ENCODE results near the gene CCDC200.
"Not testable (repeated sequence)": the region's sequence is repeated elsewhere in the genome, so short reads cannot be mapped to it uniquely, and the experiment has no call there.

Gene CCDC200
- 0 to 0.47 reads per million in 2 donors for total RNA-seq

DNA sequence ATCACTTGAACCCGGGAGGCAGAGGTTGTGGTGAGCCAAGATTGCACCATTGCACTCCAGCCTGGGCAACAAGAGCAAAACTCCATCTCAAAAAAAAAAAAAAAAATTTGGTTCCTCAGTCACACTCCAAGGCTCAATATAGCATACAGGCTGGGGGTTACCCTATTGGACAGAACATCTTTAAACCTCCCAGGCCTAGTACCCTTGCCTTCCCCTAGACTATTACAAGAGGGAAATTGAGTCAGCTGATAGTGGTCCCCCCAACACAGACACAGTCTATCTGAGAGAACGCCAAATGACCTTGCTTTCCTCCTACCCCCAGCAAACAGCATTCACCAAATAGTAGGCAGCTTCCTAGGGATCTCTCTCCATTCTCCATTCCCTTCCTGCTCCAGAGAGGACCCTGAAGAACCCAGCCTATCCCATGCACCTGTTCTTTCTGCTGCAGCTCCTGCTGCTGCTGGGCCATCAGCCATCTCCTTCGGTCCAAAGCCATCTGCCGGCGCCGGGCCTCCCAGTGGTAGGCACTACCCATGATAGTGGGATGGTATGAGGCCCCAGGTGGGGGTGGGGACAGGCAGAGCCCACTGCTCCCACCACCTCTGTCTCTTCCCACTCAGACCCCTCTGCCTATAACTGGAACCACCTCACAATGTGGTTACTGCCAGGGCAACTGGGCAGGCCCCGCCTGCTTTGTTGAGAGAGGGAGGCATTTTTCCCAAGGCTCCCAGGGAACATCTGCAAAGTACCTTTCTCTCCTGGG is at the start of gene CCDC200:
CCDC200 (minus strand) TSS at position 604 of the 763 bp plus-strand sequence; CDS start at position 535, 69 bp downstream.
- DNase-seq, result not testable (repeated sequence)

DNA sequence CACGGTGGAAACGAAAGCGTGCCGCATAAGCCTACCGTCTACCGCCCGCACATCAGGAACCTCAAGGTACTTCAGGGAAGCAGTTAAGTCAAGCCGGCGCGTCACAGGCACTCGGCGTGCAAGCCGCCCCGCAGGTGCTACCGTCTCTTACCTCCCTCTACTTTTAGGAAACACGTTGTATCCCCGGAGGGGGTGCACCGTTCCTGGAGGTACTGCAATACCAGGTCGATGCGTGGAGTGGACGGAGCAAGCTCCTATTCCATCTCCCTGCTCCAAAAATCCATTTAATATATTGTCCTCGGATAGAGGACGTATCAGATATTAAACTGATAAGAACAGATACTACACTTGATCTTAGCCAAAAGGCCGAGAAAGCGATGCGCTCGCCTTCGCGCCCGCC is 44.5 kb upstream of the CCDC200 start:
- not testable (repeated sequence) for DNase-seq

DNA sequence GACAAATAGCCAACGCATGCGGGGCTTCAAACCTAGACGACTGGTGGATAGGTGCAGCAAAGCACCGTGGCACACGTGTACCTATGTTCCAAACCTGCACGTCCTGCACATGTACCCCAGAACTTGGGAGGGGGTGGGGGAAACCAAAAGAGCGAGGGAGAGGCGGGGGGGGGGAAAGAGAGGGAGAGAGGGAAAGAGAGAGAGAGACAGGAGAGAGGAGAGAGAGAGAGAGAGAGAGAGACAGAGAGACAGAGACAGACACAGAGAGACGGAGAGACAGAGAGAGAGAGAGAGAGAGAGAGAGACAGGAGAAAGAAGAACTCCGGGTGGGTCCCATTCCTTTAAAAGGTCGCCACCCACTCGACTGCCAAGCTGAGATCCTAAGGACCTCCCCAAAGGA is 44.1 kb upstream of the CCDC200 start:
- DNase-seq, result not testable (repeated sequence)

DNA sequence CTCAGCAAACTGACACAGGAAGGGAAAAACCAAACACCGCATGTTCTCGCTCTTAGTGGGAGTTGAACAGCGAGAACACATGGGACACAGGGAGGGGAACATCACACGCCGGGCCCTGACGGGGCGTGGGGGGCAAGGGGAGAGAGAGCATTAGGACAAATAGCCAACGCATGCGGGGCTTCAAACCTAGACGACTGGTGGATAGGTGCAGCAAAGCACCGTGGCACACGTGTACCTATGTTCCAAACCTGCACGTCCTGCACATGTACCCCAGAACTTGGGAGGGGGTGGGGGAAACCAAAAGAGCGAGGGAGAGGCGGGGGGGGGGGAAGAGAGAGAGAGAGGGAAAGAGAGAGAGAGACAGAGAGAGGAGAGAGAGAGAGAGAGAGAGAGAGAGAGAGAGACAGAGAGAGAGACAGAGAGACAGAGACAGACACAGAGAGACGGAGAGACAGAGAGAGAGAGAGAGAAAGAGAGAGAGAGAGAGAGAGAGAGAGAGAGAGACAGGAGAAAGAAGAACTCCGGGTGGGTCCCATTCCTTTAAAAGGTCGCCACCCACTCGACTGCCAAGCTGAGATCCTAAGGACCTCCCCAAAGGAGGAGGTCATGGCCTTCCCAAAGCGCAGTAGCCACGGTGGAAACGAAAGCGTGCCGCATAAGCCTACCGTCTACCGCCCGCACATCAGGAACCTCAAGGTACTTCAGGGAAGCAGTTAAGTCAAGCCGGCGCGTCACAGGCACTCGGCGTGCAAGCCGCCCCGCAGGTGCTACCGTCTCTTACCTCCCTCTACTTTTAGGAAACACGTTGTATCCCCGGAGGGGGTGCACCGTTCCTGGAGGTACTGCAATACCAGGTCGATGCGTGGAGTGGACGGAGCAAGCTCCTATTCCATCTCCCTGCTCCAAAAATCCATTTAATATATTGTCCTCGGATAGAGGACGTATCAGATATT is 42.4 kb upstream of the CCDC200 start:
- not testable (repeated sequence) for DNase-seq

DNA sequence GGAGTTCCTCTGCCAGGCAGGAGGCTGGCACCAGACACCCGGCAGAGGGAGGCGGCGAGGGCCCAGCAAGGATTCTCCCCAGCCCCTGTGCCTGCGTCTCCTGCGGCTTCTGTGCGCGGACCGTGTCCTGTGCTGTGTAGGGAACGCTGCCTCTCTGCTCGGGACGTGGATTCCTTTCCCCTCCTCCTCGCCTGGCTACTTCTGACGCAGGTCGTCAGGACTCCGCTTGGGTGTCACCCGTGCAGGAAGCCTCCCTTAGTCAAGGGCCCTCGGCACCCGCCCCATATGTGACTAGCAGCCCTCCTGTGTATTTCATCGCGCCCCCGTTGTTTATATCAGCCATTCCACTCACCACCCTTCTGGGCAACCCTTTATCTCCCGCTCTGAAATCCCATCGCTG is 18.0 kb upstream of the CCDC200 start:
- DNase-seq, result peak in 1 of 5 experiments; percentile 57

DNA sequence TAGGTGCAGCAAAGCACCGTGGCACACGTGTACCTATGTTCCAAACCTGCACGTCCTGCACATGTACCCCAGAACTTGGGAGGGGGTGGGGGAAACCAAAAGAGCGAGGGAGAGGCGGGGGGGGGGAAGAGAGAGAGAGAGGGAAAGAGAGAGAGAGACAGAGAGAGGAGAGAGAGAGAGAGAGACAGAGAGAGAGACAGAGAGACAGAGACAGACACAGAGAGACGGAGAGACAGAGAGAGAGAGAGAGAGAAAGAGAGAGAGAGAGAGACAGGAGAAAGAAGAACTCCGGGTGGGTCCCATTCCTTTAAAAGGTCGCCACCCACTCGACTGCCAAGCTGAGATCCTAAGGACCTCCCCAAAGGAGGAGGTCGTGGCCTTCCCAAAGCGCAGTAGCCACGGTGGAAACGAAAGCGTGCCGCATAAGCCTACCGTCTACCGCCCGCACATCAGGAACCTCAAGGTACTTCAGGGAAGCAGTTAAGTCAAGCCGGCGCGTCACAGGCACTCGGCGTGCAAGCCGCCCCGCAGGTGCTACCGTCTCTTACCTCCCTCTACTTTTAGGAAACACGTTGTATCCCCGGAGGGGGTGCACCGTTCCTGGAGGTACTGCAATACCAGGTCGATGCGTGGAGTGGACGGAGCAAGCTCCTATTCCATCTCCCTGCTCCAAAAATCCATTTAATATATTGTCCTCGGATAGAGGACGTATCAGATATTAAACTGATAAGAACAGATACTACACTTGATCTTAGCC is 12.4 kb upstream of the CCDC200 start:
- not testable (repeated sequence) for DNase-seq

DNA sequence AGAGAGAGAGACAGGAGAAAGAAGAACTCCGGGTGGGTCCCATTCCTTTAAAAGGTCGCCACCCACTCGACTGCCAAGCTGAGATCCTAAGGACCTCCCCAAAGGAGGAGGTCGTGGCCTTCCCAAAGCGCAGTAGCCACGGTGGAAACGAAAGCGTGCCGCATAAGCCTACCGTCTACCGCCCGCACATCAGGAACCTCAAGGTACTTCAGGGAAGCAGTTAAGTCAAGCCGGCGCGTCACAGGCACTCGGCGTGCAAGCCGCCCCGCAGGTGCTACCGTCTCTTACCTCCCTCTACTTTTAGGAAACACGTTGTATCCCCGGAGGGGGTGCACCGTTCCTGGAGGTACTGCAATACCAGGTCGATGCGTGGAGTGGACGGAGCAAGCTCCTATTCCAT is 11.2 kb upstream of the CCDC200 start:
- not testable (repeated sequence) for DNase-seq

DNA sequence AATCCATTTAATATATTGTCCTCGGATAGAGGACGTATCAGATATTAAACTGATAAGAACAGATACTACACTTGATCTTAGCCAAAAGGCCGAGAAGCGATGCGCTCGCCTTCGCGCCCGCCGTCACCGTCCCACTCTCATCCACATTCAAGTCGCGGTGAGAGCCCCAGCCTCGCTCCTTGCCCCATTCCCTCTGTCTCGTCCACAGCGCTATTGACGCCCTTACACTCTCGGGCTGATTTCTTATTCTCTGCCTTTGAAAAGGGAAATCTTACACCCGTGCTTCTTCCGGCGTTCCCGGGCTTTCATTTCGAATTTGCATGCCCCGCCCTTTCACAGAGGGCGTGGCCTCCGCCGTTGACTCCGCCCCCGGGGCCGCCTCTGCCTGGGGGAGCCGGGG is 5.5 kb upstream of the CCDC200 start, which contains the start of gene RNU2-1:
RNU2-1 (minus strand) TSS at position 101 of the 400 bp plus-strand sequence.
- not testable (repeated sequence) for DNase-seq

DNA sequence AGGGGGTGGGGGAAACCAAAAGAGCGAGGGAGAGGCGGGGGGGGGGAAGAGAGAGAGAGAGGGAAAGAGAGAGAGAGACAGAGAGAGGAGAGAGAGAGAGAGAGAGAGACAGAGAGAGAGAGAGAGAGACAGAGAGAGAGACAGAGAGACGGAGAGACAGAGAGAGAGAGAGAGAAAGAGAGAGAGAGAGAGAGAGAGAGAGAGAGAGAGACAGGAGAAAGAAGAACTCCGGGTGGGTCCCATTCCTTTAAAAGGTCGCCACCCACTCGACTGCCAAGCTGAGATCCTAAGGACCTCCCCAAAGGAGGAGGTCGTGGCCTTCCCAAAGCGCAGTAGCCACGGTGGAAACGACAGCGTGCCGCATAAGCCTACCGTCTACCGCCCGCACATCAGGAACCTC is 4.8 kb upstream of the CCDC200 start:
- not testable (repeated sequence) for DNase-seq

DNA sequence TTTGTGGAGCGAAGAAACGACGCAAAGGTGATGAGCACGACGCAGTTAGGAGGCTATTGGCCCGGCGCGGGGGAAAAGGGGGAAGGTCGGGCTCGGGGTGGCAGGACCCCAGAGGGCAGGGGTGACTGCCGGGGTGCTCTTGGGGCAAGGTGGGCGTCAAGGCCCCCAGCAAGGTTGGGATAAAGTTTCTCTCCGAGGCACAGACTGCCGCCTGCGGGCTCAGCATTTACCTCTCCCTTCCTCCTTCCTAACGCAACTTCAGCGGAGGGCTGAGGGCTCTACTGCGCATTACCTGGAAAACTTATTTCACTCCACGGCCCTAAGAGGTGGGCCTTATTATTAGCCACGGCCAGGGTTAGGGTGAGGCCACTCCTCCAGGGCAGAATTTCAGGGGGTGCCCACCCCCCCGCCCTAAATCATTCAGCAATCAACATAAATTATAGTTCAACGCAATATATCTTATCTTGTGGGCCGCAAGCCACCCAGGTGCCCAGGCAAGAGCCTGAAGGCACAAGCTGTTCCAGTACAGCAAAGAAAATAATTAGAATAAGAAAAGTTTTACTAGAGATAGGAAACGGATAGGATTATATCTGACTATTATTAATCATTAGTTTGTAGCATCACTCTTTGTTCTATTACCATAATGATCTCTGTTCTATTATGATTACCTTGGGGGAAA is 3.7 kb upstream of the CCDC200 start:
- DNase-seq, result peak in 1 of 5 experiments; percentile 23

DNA sequence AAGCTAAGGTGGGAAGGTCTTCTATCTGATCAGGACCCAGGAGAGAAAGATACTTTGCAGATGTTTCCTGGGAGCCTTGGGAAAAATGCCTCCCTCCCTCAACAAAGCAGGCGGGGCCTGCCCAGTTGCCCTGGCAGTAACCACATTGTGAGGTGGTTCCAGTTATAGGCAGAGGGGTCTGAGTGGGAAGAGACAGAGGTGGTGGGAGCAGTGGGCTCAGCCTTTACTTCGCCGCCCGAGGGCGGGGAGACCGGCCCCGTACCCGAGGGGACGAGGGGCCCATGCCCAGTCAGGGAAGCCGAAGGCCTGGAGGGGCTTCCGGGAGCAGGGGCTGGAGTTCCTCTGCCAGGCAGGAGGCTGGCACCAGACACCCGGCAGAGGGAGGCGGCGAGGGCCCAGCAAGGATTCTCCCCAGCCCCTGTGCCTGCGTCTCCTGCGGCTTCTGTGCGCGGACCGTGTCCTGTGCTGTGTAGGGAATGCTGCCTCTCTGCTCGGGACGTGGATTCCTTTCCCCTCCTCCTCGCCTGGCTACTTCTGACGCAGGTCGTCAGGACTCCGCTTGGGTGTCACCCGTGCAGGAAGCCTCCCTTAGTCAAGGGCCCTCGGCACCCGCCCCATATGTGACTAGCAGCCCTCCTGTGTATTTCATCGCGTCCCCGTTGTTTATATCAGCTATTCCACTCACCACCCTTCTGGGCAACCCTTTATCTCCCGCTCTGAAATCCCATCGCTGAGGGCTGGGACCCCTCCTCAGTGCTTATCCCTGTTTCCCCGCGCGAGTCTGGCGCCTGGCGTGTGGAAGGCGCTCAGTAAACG is 3.0 kb upstream of the CCDC200 start:
- DNase-seq, result not testable (repeated sequence)

DNA sequence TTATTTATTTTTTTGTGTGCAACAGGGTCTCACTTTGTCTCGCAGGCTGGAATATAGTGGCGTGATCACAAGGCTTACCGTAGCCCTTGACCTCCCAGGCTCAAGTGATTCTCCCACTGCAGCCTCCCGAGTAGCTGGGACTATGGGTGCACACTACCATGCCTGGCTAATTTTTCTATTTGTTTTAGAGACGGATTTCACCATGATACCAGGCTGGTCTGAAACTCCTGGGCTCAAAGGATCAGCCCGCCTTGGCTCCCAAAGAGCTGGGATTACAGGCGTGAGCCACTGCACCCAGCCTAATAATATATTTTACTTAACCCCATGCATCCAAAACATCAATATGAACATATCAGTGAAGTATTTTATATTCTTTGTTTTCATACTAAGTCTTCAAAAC is 2.0 kb downstream of the CCDC200 start:
- no peak for DNase-seq

DNA sequence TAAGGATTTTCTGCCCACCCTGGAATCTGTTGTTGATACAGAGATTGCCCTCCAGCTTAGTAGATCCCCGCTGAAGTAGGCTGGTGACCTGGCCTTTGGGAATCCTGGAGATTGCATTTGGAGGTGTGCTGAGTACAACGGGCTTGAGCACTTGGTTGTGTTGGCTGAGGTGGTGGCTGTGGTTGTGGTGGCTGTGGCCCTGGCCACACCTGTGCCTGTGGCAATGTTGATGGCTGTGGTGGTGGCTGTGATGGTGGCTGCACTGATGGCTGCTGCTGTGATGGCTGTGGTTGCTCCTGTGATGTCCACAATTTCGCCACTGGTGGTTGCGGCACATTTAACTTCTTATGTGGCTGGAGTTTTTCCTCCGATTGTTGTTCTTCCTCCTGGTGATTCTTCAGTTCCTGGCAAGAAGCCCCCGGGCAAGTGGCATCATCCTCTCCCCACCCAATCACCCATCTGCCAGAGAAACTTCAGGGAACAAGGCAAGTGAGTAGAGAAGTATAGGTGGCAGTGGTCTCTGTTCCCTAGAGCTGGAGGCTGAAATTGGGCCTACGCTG is 4.2 kb downstream of the CCDC200 start:
- DNase-seq, result no peak

DNA sequence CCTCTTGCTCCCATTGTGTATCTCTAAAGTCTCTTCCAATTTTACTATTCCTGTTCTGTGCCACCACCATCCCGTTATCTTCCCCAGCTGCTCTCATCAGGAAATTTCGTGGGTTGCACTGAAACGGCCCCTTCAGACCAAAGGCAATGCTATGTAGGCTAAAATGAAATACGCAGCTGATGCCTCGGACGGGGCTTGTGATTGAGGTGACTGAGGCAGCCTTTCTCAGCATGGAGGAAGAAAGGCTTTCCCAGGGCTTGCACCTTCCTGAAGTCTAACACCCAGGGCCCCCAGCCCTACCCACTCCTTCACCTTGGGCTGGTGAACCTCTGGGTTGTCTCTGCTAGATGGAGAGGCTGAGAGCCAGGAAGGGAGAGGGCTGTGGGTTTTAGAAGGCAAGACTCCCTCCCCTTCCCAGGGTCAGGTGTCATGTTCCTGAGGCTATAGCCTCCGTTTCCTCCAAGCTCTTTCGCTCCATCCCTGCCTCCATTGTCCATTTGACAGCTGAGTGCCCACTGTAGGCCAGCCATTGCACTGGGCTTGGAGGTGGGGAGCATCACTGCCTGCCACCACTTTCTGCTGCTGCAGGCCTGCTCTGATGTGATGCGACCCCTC is 7.8 kb downstream of the CCDC200 start:
- DNase-seq, result no peak

DNA sequence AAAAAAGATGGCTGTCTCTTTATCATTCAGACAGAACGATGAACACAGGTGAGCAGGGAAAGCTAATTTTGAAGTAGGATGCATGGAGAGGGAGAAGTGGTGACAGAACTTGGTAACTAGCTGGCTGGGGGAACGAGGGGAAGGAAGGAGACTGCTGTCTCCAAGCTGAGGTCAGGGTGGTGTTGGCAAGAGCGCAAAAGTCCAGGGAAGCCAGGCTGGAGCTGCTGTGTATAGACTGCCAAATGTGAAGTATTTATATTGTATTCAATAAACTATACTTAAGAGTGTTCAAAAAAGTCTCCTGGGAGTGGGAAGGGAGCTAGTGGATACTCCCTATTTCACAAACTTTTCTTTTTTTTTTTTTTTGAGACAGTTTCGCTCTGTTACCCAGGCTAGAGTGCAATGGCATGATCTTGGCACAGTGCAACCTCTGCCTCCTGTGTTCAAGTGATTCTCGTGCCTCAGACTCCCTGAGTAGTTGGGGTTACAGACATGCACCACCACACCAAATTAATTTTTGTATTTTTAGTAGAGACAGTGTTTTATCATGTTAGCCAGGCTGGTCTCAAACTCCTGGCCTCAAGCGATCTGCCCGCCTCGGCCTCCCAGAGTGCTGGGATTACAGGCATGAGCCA is 8.6 kb downstream of the CCDC200 start:
- no peak for DNase-seq

DNA sequence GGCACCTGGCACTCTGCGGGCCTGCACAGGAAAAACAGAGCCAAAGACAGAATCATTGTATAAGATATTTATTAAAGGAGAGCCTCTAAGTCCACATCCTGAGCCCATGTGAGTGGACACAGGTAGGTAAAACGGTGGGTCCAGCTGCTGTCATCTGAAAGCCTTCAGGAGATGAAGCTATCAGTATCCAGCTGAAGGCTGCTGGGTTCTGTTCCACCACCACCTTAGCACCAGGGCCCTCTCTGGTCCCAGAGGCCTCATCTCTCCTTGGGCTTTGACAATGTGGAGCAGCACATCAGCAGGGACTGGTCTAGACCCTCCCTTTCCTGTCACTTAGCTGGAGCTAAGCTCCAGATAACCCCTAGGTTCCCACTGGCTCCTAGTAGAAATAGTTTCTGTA is 9.4 kb downstream of the CCDC200 start:
- no peak for DNase-seq

DNA sequence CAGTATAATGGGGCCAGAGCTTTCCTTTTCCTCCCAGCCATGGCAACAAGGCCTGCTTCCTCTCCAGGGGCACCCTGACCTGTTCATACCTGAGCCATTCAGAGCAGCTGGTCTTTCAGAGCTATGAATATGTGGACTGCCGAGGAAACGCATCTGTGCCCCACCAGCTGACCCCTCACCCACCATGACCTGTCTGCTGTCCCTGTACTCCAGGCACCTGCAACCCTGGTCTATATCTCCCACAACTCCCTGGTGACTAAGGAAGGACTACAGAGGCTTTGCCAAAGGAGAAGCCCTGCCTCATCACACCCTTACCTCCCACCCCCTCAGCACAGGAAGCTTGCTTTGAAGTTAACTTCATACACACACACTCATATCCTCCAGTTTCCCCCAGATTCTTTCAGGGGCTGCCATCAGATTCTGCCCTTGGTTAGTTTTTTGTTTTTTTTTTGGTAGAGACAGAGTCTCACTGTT is 10.8 kb downstream of the CCDC200 start:
- no peak for DNase-seq

DNA sequence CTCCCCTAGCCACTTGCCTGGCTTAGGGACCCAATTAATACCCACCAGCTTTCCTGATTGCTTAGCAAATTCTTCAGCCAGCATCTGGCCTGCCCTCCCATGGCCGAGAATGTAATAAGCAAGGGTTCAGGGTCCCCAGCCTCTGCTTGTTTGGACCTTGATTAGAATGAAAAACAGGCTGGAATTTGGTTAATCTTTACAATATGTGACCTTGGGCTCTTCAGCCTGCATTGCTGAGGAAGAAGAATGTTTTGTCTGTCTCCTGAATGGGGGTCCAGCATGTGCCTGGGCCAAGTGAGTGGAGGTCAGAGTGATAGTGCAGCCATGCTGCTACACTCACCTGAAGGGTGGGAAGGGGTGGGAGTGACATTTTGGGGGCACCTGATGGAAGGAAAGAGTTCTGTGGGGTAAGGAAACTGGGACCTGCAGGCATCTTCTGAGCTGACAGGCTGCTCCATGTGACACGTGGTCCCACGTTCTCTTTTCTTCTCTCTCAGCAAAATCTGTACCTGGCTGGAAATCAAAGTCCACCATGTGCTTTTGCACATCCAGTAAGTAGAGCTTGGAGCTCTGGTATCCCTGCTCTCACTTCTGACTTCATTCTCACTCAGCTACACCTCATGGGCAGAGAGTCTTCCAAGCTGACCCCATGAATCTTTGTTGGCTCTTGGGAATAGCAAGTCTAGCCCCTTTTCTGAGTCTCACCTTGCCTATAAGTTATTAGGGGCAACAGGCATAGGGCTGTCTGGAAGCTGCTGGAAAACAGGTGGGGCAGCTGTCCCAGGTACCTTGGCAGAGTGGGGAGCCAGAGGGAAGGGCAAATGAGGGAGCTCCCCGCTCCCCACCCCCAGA is 11.4 kb downstream of the CCDC200 start:
- no peak for DNase-seq

DNA sequence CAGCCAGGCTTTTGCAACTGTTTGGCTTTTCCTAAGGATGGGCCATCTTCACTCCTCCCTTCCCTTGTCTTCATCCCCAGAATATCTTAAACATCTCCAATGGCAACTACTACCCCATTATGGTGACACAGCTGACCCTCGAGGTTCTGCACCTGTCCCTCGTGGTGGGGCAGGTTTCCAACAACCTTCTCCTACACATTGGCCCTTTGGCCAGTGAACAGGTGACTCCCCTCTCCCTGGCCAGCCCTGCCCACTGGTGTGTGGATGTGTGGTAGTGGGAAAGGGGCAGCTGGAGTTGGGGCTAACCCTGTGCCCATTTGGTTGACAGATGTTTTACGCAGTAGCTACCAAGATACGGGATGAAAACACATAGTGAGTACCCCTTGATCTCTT is 12.1 kb downstream of the CCDC200 start:
- no peak for DNase-seq
